CD4-positive, alpha-beta T cell (primary cell): ENCODE results near the gene ADAM23. TPM values are rescaled to one million over a fixed set of nuclear protein-coding genes. Genes with fewer than 3 reads are reported as not detected.

Experiments used
- ATAC-seq: fragments of 200-7000 bp; cut with Tn5 transposase; one replicate; pipeline ENCODE4 v1.10.0; 2022; ENCODE audit warnings: mild to moderate bottlenecking; ENCODE audit not compliant: poor library complexity
- CTCF ChIA-PET: fragments of 350-600 bp; sonication (Branson Sonifier 250); formaldehyde crosslinking; loops from one replicate; lab custom pipeline; 2021; ENCODE audit warnings: antibody characterized with exemption, inconsistent platforms; lab: Charles Lee
- POLR2A ChIA-PET: fragments of 350-600 bp; sonication (Branson Sonifier 250); formaldehyde crosslinking; loops from one replicate; lab custom pipeline; 2021; ENCODE audit warnings: antibody characterized with exemption, inconsistent platforms; lab: Charles Lee
- DNase-seq, 14 experiments: peaks; one replicate each; pipeline ENCODE4 v3.0.0-alpha.2; 2013 to 2020; ENCODE audit warnings: mixed read lengths in 2 of 14
- H3K27ac ChIP-seq, 2 donors: one replicate each; pipeline versions ENCODE4 v1.5.1 to v1.7.0; 2013; ENCODE audit warnings: low read length in 2 of 2, low read depth in 1 of 2, mild to moderate bottlenecking in 1 of 2
- H3K27me3 ChIP-seq, 2 experiments: 1 replicate in 1 of 2; 2 replicates in 1 of 2; pipeline versions ENCODE4 v1.6.1 to v1.7.0; 2013; ENCODE audit warnings: low read length in 2 of 2, control low read depth in 1 of 2, mild to moderate bottlenecking in 1 of 2, moderate library complexity in 1 of 2; ENCODE audit not compliant: insufficient read depth in 2 of 2, control insufficient read depth in 1 of 2
- H3K36me3 ChIP-seq: one replicate; pipeline ENCODE4 v1.6.1; 2013; ENCODE audit warnings: low read length, control low read depth; ENCODE audit not compliant: insufficient read depth
- H3K4me1 ChIP-seq: one replicate; pipeline ENCODE4 v1.6.1; 2013; ENCODE audit warnings: low read length, control low read depth; ENCODE audit not compliant: insufficient read depth
- H3K4me3 ChIP-seq: one replicate; pipeline ENCODE4 v1.5.1; 2013; ENCODE audit warnings: mild to moderate bottlenecking, low read length, moderate library complexity
- H3K9me3 ChIP-seq, 2 experiments: 1 replicate in 1 of 2; 2 replicates in 1 of 2; pipeline versions ENCODE4 v1.6.1 to v1.7.0; 2013; ENCODE audit warnings: low read length in 2 of 2, mild to moderate bottlenecking in 2 of 2, control low read depth in 1 of 2, moderate library complexity in 1 of 2; ENCODE audit not compliant: control insufficient read depth in 1 of 2, insufficient read depth in 1 of 2
- H3K27ac Mint-ChIP-seq: one replicate; pipeline ENCODE4 v1.8.0; 2020; ENCODE audit warnings: mixed read lengths
- H3K27me3 Mint-ChIP-seq: one replicate; pipeline ENCODE4 v1.8.0; 2021; ENCODE audit warnings: mixed read lengths
- H3K36me3 Mint-ChIP-seq: one replicate; pipeline ENCODE4 v1.8.0; 2021; ENCODE audit warnings: low read depth, mixed read lengths
- H3K4me1 Mint-ChIP-seq: one replicate; pipeline ENCODE4 v1.8.0; 2021; ENCODE audit warnings: low read depth, mixed read lengths
- H3K4me3 Mint-ChIP-seq: one replicate; pipeline ENCODE4 v1.8.0; 2020; ENCODE audit warnings: mild to moderate bottlenecking, mixed read lengths
- H3K9me3 Mint-ChIP-seq: one replicate; pipeline ENCODE4 v1.8.0; 2020; ENCODE audit warnings: mixed read lengths
- CTCF ChIP-seq: fragments of 200-600 bp; IDR thresholded peaks from one replicate; pipeline ENCODE4 v1.8.0; 2022; ENCODE audit warnings: antibody characterized with exemption, mild to moderate bottlenecking
- intact Hi-C, 2 experiments: fragments of 100-400 bp; cut with DNase I in 1 of 2; cut with micrococcal nuclease in 1 of 2; formaldehyde crosslinking; loops; one replicate each; pipeline versions ENCODE4 v1.15.1 to v1.9.0; 2023 to 2025; cut with DNase I, micrococcal nuclease
- total RNA-seq, 174 experiments: library from RNA in 2 of 174; stranded (reverse) in 2 of 174; gene quantifications; one replicate each; pipeline ENCODE4 v1.2.3 and lab custom pipeline; 2021 to 2026

ADAM23 gene
- total RNA-seq, 2 experiments from 2014 or later, result 6.3 to 7.7 TPM

- no peaks in the 10 kb centered on the region for H3K4me1 Mint-ChIP-seq
- H3K27me3 Mint-ChIP-seq, result peaks cover 35% of the 10 kb centered on the region
- Histone ChIP-seq H3K27ac (no peak overlapping the region), H3K27me3 (peaks cover 0 to 5% of the 10 kb centered on the region in 2 experiments), H3K4me1 (no peaks in the 10 kb centered on the region), H3K36me3 (no peaks in the 10 kb centered on the region), H3K9me3 (no peaks in the 10 kb centered on the region), H3K4me3 (no peak overlapping the region)
- ATAC-seq, result no peak
- no peak for DNase-seq
- POLR2A ChIA-PET, result no interaction called here
- no peak for TF ChIP-seq CTCF
- CTCF ChIA-PET, result no interaction called here
- H3K4me3 Mint-ChIP-seq, result no peak overlapping the region
- H3K36me3 Mint-ChIP-seq, result no peaks in the 10 kb centered on the region
- no peaks in the 10 kb centered on the region for H3K9me3 Mint-ChIP-seq
- intact Hi-C loops, result no loop called here
- no peak overlapping the region for H3K27ac Mint-ChIP-seq
Measured at GRCh38 chr2:206627632-206628031, 184.3 kb downstream of the ADAM23 start.

GRCh38 chr2:206631340-206631739, 188.0 kb downstream of the ADAM23 start:
- Mint-ChIP-seq H3K4me3 (no peak overlapping the region), H3K4me1 (no peaks in the 10 kb centered on the region), H3K27ac (no peak overlapping the region), H3K27me3 (peaks cover 50% of the 10 kb centered on the region), H3K36me3 (no peaks in the 10 kb centered on the region), H3K9me3 (no peaks in the 10 kb centered on the region)
- intact Hi-C loops, result no loop called here
- H3K27me3 ChIP-seq, result peaks cover 0 to 11% of the 10 kb centered on the region in 2 experiments
- H3K4me1 ChIP-seq, result no peaks in the 10 kb centered on the region
- no peak overlapping the region for H3K4me3 ChIP-seq
- no peak for TF ChIP-seq CTCF
- POLR2A ChIA-PET, result no interaction called here
- CTCF ChIA-PET, result no interaction called here
- H3K27ac ChIP-seq, result no peak overlapping the region
- ATAC-seq (no peak), DNase-seq (no peak)
- H3K36me3 ChIP-seq, result no peaks in the 10 kb centered on the region
- no peaks in the 10 kb centered on the region for H3K9me3 ChIP-seq

- Mint-ChIP-seq H3K9me3 (no peaks in the 10 kb centered on the region), H3K36me3 (no peaks in the 10 kb centered on the region), H3K4me3 (no peak overlapping the region), H3K4me1 (no peaks in the 10 kb centered on the region), H3K27me3 (peaks cover 23% of the 10 kb centered on the region), H3K27ac (no peak overlapping the region)
- no peak for ATAC-seq
- DNase-seq, result no peak
- H3K27ac ChIP-seq, result no peak overlapping the region
- no peaks in the 10 kb centered on the region for H3K4me1 ChIP-seq
- intact Hi-C loops, result no loop called here
- H3K36me3 ChIP-seq, result no peaks in the 10 kb centered on the region
- ChIA-PET POLR2A (no interaction called here), CTCF (no interaction called here)
- H3K9me3 ChIP-seq, result no peaks in the 10 kb centered on the region
- TF ChIP-seq CTCF, result no peak
- H3K4me3 ChIP-seq, result no peak overlapping the region
- peaks cover 0 to 18% of the 10 kb centered on the region in 2 experiments for H3K27me3 ChIP-seq
Measured at GRCh38 chr2:206635015-206635414, 191.7 kb downstream of the ADAM23 start.
